ENCODE data around the gene RAB3C.

Gene RAB3C

DNA sequence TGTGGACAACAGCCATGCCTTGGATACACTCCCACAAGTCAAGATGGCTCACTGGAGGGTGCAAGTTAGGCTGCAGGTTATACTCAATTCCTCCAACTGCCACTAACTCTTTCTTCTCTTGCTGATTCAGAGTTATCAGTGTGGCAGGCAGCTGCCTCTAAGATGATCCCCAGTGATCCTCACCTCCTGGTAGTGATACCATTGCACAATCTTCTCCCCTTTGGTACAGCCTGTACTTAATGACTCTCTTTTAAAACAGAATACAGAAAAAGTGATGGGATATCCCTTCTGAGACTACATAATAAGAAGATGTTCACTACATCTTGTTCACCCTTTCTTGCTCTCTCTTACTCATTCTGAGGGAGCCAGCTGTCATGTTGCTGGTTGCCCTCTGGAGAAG, 323.1 kb downstream of the RAB3C start:
- in situ Hi-C loops (cut with HindIII; ENCODE audit: low sequenced_read_pairs) = no loop called here
